ENCODE measurements around the gene IL32. TPM values are rescaled to one million over a fixed set of nuclear protein-coding genes. Genes with fewer than 3 reads are reported as not detected.
A peak's percentile ranks its signal among the peaks of the same experiment; 100 is the strongest.

The IL32 gene
- polyA plus RNA-seq, result 10 to 100 TPM; 16.5 to 19.0 TPM

GRCh38 chr16:3065069-3065741 lies at the start of gene IL32:
TSS of gene IL32 (plus strand) at chr16:3065640. CDS start at chr16:3065812, 172 bp downstream.
- H3K4me3 ChIP-seq (ENCODE audit: low read depth in 1 of 2, low read length in 2 of 2), result peak within 1 kb of the TSS; percentile 34 to 46
- H3K36me3 ChIP-seq (ENCODE audit: control insufficient read depth in 2 of 2, insufficient read depth in 2 of 2, low read length in 1 of 2), result no peaks in the 10 kb centered on the region
- H3K9me3 ChIP-seq (ENCODE audit: control insufficient read depth in 2 of 2, insufficient read depth in 1 of 2, low read depth in 1 of 2, low read length in 1 of 2), result no peaks in the 10 kb centered on the region
- H3K27me3 ChIP-seq (ENCODE audit: control insufficient read depth in 1 of 2, insufficient read depth in 2 of 2, low read length in 2 of 2), result no peaks in the 10 kb centered on the region
- H3K4me1 ChIP-seq (ENCODE audit: control insufficient read depth in 2 of 2, insufficient read depth in 2 of 2, low read length in 1 of 2), result peaks cover 4 to 10% of the 10 kb centered on the region in 2 donors
- peak within 1 kb of the TSS; percentile 45 to 54 for H3K27ac ChIP-seq (ENCODE audit: low read depth in 2 of 2, low read length in 1 of 2)
- WGBS, 2 donors, result 27 to 40% methylated on average over 12 to 13 of the region's 13 CpGs

- Histone ChIP-seq H3K27me3 (ENCODE audit: control insufficient read depth in 1 of 2, insufficient read depth in 2 of 2, low read length in 2 of 2) (peaks cover 0 to 4% of the 10 kb centered on the region in 2 donors), H3K4me1 (ENCODE audit: control insufficient read depth in 2 of 2, insufficient read depth in 2 of 2, low read length in 1 of 2) (peaks cover 0 to 6% of the 10 kb centered on the region in 2 donors), H3K9me3 (ENCODE audit: control insufficient read depth in 2 of 2, insufficient read depth in 1 of 2, low read depth in 1 of 2, low read length in 1 of 2) (no peaks in the 10 kb centered on the region), H3K4me3 (ENCODE audit: low read depth in 1 of 2, low read length in 2 of 2) (no peak overlapping the region), H3K36me3 (ENCODE audit: control insufficient read depth in 2 of 2, insufficient read depth in 2 of 2, low read length in 1 of 2) (no peaks in the 10 kb centered on the region), H3K27ac (ENCODE audit: low read depth in 2 of 2, low read length in 1 of 2) (no peak overlapping the region)
- WGBS, 2 donors, result 85 to 86% methylated on average over 13 of the region's 13 CpGs
These were observed 49.4 kb upstream of the IL32 start for GRCh38 chr16:3015865-3016521.

- 68 to 76% methylated on average over 17 to 20 of the region's 20 CpGs for WGBS, 2 donors
- Histone ChIP-seq H3K9me3 (ENCODE audit: control insufficient read depth in 2 of 2, insufficient read depth in 1 of 2, low read depth in 1 of 2, low read length in 1 of 2) (no peaks in the 10 kb centered on the region), H3K4me3 (ENCODE audit: low read depth in 1 of 2, low read length in 2 of 2) (no peak overlapping the region), H3K36me3 (ENCODE audit: control insufficient read depth in 2 of 2, insufficient read depth in 2 of 2, low read length in 1 of 2) (no peaks in the 10 kb centered on the region), H3K27me3 (ENCODE audit: control insufficient read depth in 1 of 2, insufficient read depth in 2 of 2, low read length in 2 of 2) (no peaks in the 10 kb centered on the region), H3K27ac (ENCODE audit: low read depth in 2 of 2, low read length in 1 of 2) (no peak overlapping the region), H3K4me1 (ENCODE audit: control insufficient read depth in 2 of 2, insufficient read depth in 2 of 2, low read length in 1 of 2) (peaks cover 0 to 17% of the 10 kb centered on the region in 2 donors)
These were observed 48.1 kb upstream of the IL32 start for GRCh38 chr16:3017344-3017743.

GRCh38 chr16:3017794-3018506 lies 47.5 kb upstream of the IL32 start, which contains the start of gene CLDN6:
TSS of gene CLDN6 (minus strand) at chr16:3018183. CDS start at chr16:3016021, 2,162 bp downstream.
- H3K4me1 ChIP-seq (ENCODE audit: control insufficient read depth in 2 of 2, insufficient read depth in 2 of 2, low read length in 1 of 2), result peaks cover 3 to 23% of the 10 kb centered on the region in 2 donors
- WGBS, 2 donors, result 13 to 14% methylated on average over 50 to 52 of the region's 52 CpGs
- no peaks in the 10 kb centered on the region for H3K36me3 ChIP-seq (ENCODE audit: control insufficient read depth in 2 of 2, insufficient read depth in 2 of 2, low read length in 1 of 2)
- no peak within 1 kb of the TSS for H3K27ac ChIP-seq (ENCODE audit: low read depth in 2 of 2, low read length in 1 of 2)
- no peak within 1 kb of the TSS for H3K4me3 ChIP-seq (ENCODE audit: low read depth in 1 of 2, low read length in 2 of 2)
- H3K9me3 ChIP-seq (ENCODE audit: control insufficient read depth in 2 of 2, insufficient read depth in 1 of 2, low read depth in 1 of 2, low read length in 1 of 2), result no peaks in the 10 kb centered on the region
- H3K27me3 ChIP-seq (ENCODE audit: control insufficient read depth in 1 of 2, insufficient read depth in 2 of 2, low read length in 2 of 2), result no peaks in the 10 kb centered on the region

- Histone ChIP-seq H3K36me3 (ENCODE audit: control insufficient read depth in 2 of 2, insufficient read depth in 2 of 2, low read length in 1 of 2) (no peaks in the 10 kb centered on the region), H3K4me1 (ENCODE audit: control insufficient read depth in 2 of 2, insufficient read depth in 2 of 2, low read length in 1 of 2) (peaks cover 7 to 32% of the 10 kb centered on the region in 2 donors), H3K4me3 (ENCODE audit: low read depth in 1 of 2, low read length in 2 of 2) (peak overlapping the region; percentile 35 to 67), H3K27me3 (ENCODE audit: control insufficient read depth in 1 of 2, insufficient read depth in 2 of 2, low read length in 2 of 2) (no peaks in the 10 kb centered on the region), H3K27ac (ENCODE audit: low read depth in 2 of 2, low read length in 1 of 2) (no peak overlapping the region), H3K9me3 (ENCODE audit: control insufficient read depth in 2 of 2, insufficient read depth in 1 of 2, low read depth in 1 of 2, low read length in 1 of 2) (no peaks in the 10 kb centered on the region)
- 29 to 30% methylated on average over 40 of the region's 40 CpGs for WGBS, 2 donors
These were observed 45.7 kb upstream of the IL32 start for GRCh38 chr16:3019594-3020246.

- WGBS, 2 donors, result 0 to 1% methylated on average over 41 to 49 of the region's 49 CpGs
- Histone ChIP-seq H3K27me3 (ENCODE audit: control insufficient read depth in 1 of 2, insufficient read depth in 2 of 2, low read length in 2 of 2) (no peaks in the 10 kb centered on the region), H3K9me3 (ENCODE audit: control insufficient read depth in 2 of 2, insufficient read depth in 1 of 2, low read depth in 1 of 2, low read length in 1 of 2) (no peaks in the 10 kb centered on the region), H3K27ac (ENCODE audit: low read depth in 2 of 2, low read length in 1 of 2) (peak within 1 kb of the TSS; percentile 96 to 98), H3K4me3 (ENCODE audit: low read depth in 1 of 2, low read length in 2 of 2) (peak within 1 kb of the TSS; percentile 67 to 69), H3K4me1 (ENCODE audit: control insufficient read depth in 2 of 2, insufficient read depth in 2 of 2, low read length in 1 of 2) (peaks cover 7 to 32% of the 10 kb centered on the region in 2 donors), H3K36me3 (ENCODE audit: control insufficient read depth in 2 of 2, insufficient read depth in 2 of 2, low read length in 1 of 2) (no peaks in the 10 kb centered on the region)
These were observed 45.2 kb upstream of the IL32 start, which contains the start of gene TNFRSF12A for GRCh38 chr16:3020247-3020603. TSS of gene TNFRSF12A (plus strand) at chr16:3020368. CDS start at chr16:3020398, 30 bp downstream.

GRCh38 chr16:3020604-3021448 lies 44.6 kb upstream of the IL32 start:
- H3K27me3 ChIP-seq (ENCODE audit: control insufficient read depth in 1 of 2, insufficient read depth in 2 of 2, low read length in 2 of 2), result no peaks in the 10 kb centered on the region
- H3K9me3 ChIP-seq (ENCODE audit: control insufficient read depth in 2 of 2, insufficient read depth in 1 of 2, low read depth in 1 of 2, low read length in 1 of 2), result no peaks in the 10 kb centered on the region
- 1% methylated on average over 55 to 57 of the region's 57 CpGs for WGBS, 2 donors
- peak overlapping the region; percentile 67 to 69 for H3K4me3 ChIP-seq (ENCODE audit: low read depth in 1 of 2, low read length in 2 of 2)
- peaks cover 7 to 32% of the 10 kb centered on the region in 2 donors for H3K4me1 ChIP-seq (ENCODE audit: control insufficient read depth in 2 of 2, insufficient read depth in 2 of 2, low read length in 1 of 2)
- H3K36me3 ChIP-seq (ENCODE audit: control insufficient read depth in 2 of 2, insufficient read depth in 2 of 2, low read length in 1 of 2), result peaks cover 0 to 4% of the 10 kb centered on the region in 2 donors
- H3K27ac ChIP-seq (ENCODE audit: low read depth in 2 of 2, low read length in 1 of 2), result peak overlapping the region; percentile 96 to 98

- WGBS, 2 donors, result 7 to 14% methylated on average over 21 to 25 of the region's 25 CpGs
These were observed 43.8 kb upstream of the IL32 start for GRCh38 chr16:3021449-3022207.

More at GRCh38 chr16:3021449-3022207, 43.8 kb upstream of the IL32 start:
- Histone ChIP-seq H3K36me3 (ENCODE audit: control insufficient read depth in 2 of 2, insufficient read depth in 2 of 2, low read length in 1 of 2) (peaks cover 5 to 12% of the 10 kb centered on the region in 2 donors), H3K4me1 (ENCODE audit: control insufficient read depth in 2 of 2, insufficient read depth in 2 of 2, low read length in 1 of 2) (peaks cover 7 to 32% of the 10 kb centered on the region in 2 donors), H3K27me3 (ENCODE audit: control insufficient read depth in 1 of 2, insufficient read depth in 2 of 2, low read length in 2 of 2) (no peaks in the 10 kb centered on the region), H3K9me3 (ENCODE audit: control insufficient read depth in 2 of 2, insufficient read depth in 1 of 2, low read depth in 1 of 2, low read length in 1 of 2) (no peaks in the 10 kb centered on the region), H3K4me3 (ENCODE audit: low read depth in 1 of 2, low read length in 2 of 2) (peak overlapping the region; percentile 67 to 69), H3K27ac (ENCODE audit: low read depth in 2 of 2, low read length in 1 of 2) (peak overlapping the region; percentile 96 to 98)

Measured in esophagus (tissue), 2 donors.